GM23248 (cell line): ENCODE results near the gene CAMK1D. TPM values are rescaled to one million over a fixed set of nuclear protein-coding genes. Genes with fewer than 3 reads are reported as not detected.

Experiments used
- DNase-seq: peaks from one replicate; pipeline ENCODE4 v3.0.0-alpha.2; 2015
- H2AFZ ChIP-seq: fragments of 200-600 bp; sonication (generic); 2 replicates; pipeline ENCODE4 v1.6.1; 2016; ENCODE audit warnings: antibody characterized with exemption
- H3F3A ChIP-seq: fragments of 200-600 bp; sonication (generic); 2 replicates; pipeline ENCODE4 v1.6.1; 2016; ENCODE audit warnings: mild to moderate bottlenecking, antibody characterized with exemption, mixed run types; ENCODE audit not compliant: insufficient read depth
- H3K27ac ChIP-seq: fragments of 200-600 bp; sonication (generic); 2 replicates; pipeline ENCODE4 v1.5.1; 2016; ENCODE audit warnings: mild to moderate bottlenecking
- H3K27me3 ChIP-seq: fragments of 200-600 bp; sonication (generic); replicated peaks from 2 replicates; pipeline ENCODE4 v1.6.1; 2016; ENCODE audit warnings: mild to moderate bottlenecking; ENCODE audit not compliant: insufficient read depth
- H3K36me3 ChIP-seq: fragments of 200-600 bp; sonication (generic); 2 replicates; pipeline ENCODE4 v1.6.1; 2016; ENCODE audit warnings: low read depth, mild to moderate bottlenecking
- H3K4me1 ChIP-seq: fragments of 200-600 bp; sonication (generic); 2 replicates; pipeline ENCODE4 v1.6.1; 2016; ENCODE audit warnings: mild to moderate bottlenecking; ENCODE audit not compliant: insufficient read depth
- H3K4me2 ChIP-seq: fragments of 200-600 bp; sonication (generic); one replicate; pipeline ENCODE4 v1.6.1; 2016; ENCODE audit warnings: mild to moderate bottlenecking; ENCODE audit not compliant: unreplicated experiment
- H3K4me3 ChIP-seq: fragments of 200-600 bp; sonication (generic); 2 replicates; pipeline ENCODE4 v1.5.1; 2016; ENCODE audit warnings: mild to moderate bottlenecking
- H3K79me2 ChIP-seq: fragments of 200-600 bp; sonication (generic); 2 replicates; pipeline ENCODE4 v1.6.1; 2016; ENCODE audit warnings: mild to moderate bottlenecking; ENCODE audit not compliant: insufficient read depth
- H3K9ac ChIP-seq: fragments of 200-600 bp; sonication (generic); 2 replicates; pipeline ENCODE4 v1.6.1; 2016; ENCODE audit warnings: mild to moderate bottlenecking
- H3K9me2 ChIP-seq: fragments of 200-600 bp; sonication (generic); 2 replicates; pipeline ENCODE4 v1.6.1; 2016; ENCODE audit warnings: mixed run types, mild to moderate bottlenecking, moderate library complexity; ENCODE audit not compliant: insufficient read depth
- H3K9me3 ChIP-seq: fragments of 200-600 bp; sonication (generic); one replicate; pipeline ENCODE4 v1.6.1; 2017; ENCODE audit warnings: low read depth
- H4K20me1 ChIP-seq: fragments of 200-600 bp; sonication (generic); 2 replicates; pipeline ENCODE4 v1.6.0; 2016; ENCODE audit not compliant: insufficient read depth
- EZH2 ChIP-seq: fragments of 200-600 bp; sonication (generic); IDR thresholded peaks from 2 replicates; pipeline ENCODE4 v1.6.1; 2018; ENCODE audit warnings: antibody characterized with exemption, mild to moderate bottlenecking; ENCODE audit not compliant: insufficient read depth, poor library complexity, severe bottlenecking
- EZH2phosphoT487 ChIP-seq: fragments of 200-600 bp; sonication (generic); IDR thresholded peaks from 2 replicates; pipeline ENCODE4 v1.6.1; 2018; ENCODE audit warnings: antibody characterized with exemption, moderate library complexity, mild to moderate bottlenecking, low read depth; ENCODE audit not compliant: insufficient read depth
- WGBS, 2 experiments: methylation state at CpG; one replicate each; pipeline ENCODE4 v1.1.6; 2015 to 2017; ENCODE audit warnings: low lambda C conversion rate in 2 of 2, low coverage in 1 of 2; ENCODE audit errors: missing lambda C conversion rate in 2 of 2; 5-methylcytosine and 5-hydroxymethylcytosine counted together
- in situ Hi-C: fragments of 300-500 bp; cut with MboI; formaldehyde crosslinking; loops from 2 replicates; pipeline ENCODE4 v1.15.0; 2020
- polyA plus RNA-seq: library from polyadenylated mRNA; unstranded; fragments of >200 nt; fragmentation: Nextera tagmentation; extraction: Ambion mirVana; gene quantifications from 2 replicates; pipeline ENCODE4 v1.2.1, GENCODE V29; 2016
- total RNA-seq: library from RNA; depleted of rRNA; stranded (reverse); fragments of >200 nt; shearing (Covaris generic); gene quantifications from 2 replicates; pipeline ENCODE4 v1.2.3, GENCODE V29; 2014

Gene CAMK1D
- total and polyA plus RNA-seq, 2 experiments from 2014 or later: 0.22 to 0.55 TPM

- Histone ChIP-seq H3K4me2 (peak overlapping the region; percentile 8), H2AFZ (0 out of 2 replicates have a peak overlapping the region, but pooled peaks have one; percentile 11), H3F3A (no peaks in the 10 kb centered on the region), H3K4me3 (0 out of 2 replicates have a peak overlapping the region, but pooled peaks have one; percentile 0), H3K27me3 (peaks cover 10% of the 10 kb centered on the region; the same call in 1 of the 2 replicates), H3K9ac (no peak overlapping the region), H3K4me1 (no peaks in the 10 kb centered on the region; the same call in 1 of the 2 replicates), H3K9me2 (no peaks in the 10 kb centered on the region), H3K36me3 (no peaks in the 10 kb centered on the region), H4K20me1 (no peaks in the 10 kb centered on the region), H3K79me2 (no peaks in the 10 kb centered on the region), H3K9me3 (no peaks in the 10 kb centered on the region), H3K27ac (no peak overlapping the region)
- WGBS, 2 experiments: 3 to 4% methylated on average over 20 of the region's 20 CpGs
- in situ Hi-C loops: no loop called here
- no peak for TF ChIP-seq EZH2phosphoT487
- TF ChIP-seq EZH2: no peak
- peak; percentile 63 for DNase-seq
Measured at GRCh38 chr10:12566161-12567115, 217.1 kb downstream of the CAMK1D start.

- TF ChIP-seq EZH2 (no peak), EZH2phosphoT487 (no peak)
- Histone ChIP-seq H4K20me1 (no peaks in the 10 kb centered on the region), H3K9ac (no peak overlapping the region), H3K27ac (no peak overlapping the region), H3K4me1 (no peaks in the 10 kb centered on the region; the same call in 1 of the 2 replicates), H2AFZ (no peak overlapping the region), H3K9me2 (no peaks in the 10 kb centered on the region), H3K27me3 (peaks cover 10% of the 10 kb centered on the region; the same call in 1 of the 2 replicates), H3K36me3 (no peaks in the 10 kb centered on the region), H3K4me2 (no peak overlapping the region), H3K9me3 (no peaks in the 10 kb centered on the region), H3K4me3 (no peak overlapping the region), H3K79me2 (no peaks in the 10 kb centered on the region), H3F3A (no peaks in the 10 kb centered on the region)
- no peak for DNase-seq
- 65 to 72% methylated on average over 7 of the region's 7 CpGs for WGBS, 2 experiments
- in situ Hi-C loops: no loop called here
Measured at GRCh38 chr10:12568391-12569009, 219.2 kb downstream of the CAMK1D start.

- H3K9me3 ChIP-seq: no peaks in the 10 kb centered on the region
- no peak overlapping the region for H3K4me2 ChIP-seq
- no peaks in the 10 kb centered on the region for H3K9me2 ChIP-seq
- H3F3A ChIP-seq: no peaks in the 10 kb centered on the region
- no peak overlapping the region for H3K9ac ChIP-seq
- H2AFZ ChIP-seq: no peak overlapping the region
- H3K27me3 ChIP-seq: peaks cover 4% of the 10 kb centered on the region; the same call in 1 of the 2 replicates
- TF ChIP-seq EZH2: no peak
- TF ChIP-seq EZH2phosphoT487: no peak
- DNase-seq: no peak
- H3K36me3 ChIP-seq: no peaks in the 10 kb centered on the region
- in situ Hi-C loops: no loop called here
- no peaks in the 10 kb centered on the region for H4K20me1 ChIP-seq
- 59 to 62% methylated on average over 3 of the region's 3 CpGs for WGBS, 2 experiments
- H3K79me2 ChIP-seq: no peaks in the 10 kb centered on the region
- no peaks in the 10 kb centered on the region for H3K4me1 ChIP-seq
- H3K4me3 ChIP-seq: no peak overlapping the region
- H3K27ac ChIP-seq: no peak overlapping the region
Measured at GRCh38 chr10:12572281-12572680, 222.9 kb downstream of the CAMK1D start.

GRCh38 chr10:12577610-12578009, 228.3 kb downstream of the CAMK1D start:
- Histone ChIP-seq H3F3A (no peaks in the 10 kb centered on the region), H3K36me3 (no peaks in the 10 kb centered on the region), H4K20me1 (no peaks in the 10 kb centered on the region), H3K4me2 (no peak overlapping the region), H2AFZ (no peak overlapping the region), H3K9me3 (no peaks in the 10 kb centered on the region), H3K79me2 (no peaks in the 10 kb centered on the region), H3K27me3 (no peaks in the 10 kb centered on the region), H3K9me2 (no peaks in the 10 kb centered on the region), H3K4me3 (no peak overlapping the region), H3K4me1 (no peaks in the 10 kb centered on the region), H3K9ac (no peak overlapping the region), H3K27ac (no peak overlapping the region)
- no peak for DNase-seq
- 58 to 66% methylated on average over 7 of the region's 7 CpGs for WGBS, 2 experiments
- no peak for TF ChIP-seq EZH2
- no peak for TF ChIP-seq EZH2phosphoT487
- in situ Hi-C loops: no loop called here
